GM12878 (cell line): ENCODE data around the gene SNX11. TPM values are rescaled to one million over a fixed set of nuclear protein-coding genes. Genes with fewer than 3 reads are reported as not detected.

ENCODE experiments used
- ATAC-seq: fragments of 200-7000 bp; cut with Tn5 transposase; 3 replicates; pipeline ENCODE4 v1.9.1; 2020; ENCODE audit warnings: mild to moderate bottlenecking, moderate library complexity
- BruUV-seq: library from RNA; stranded (reverse); fragments of 400-500 nt; replicated peaks from 2 replicates; lab custom pipeline; 2021; lab: Mats Ljungman, UMichigan
- CTCF ChIA-PET: fragments of 300-600 bp; sonication (Branson Sonifier 250); formaldehyde crosslinking; extraction: SDS; loops from one replicate; lab custom pipeline; 2021; ENCODE audit warnings: inconsistent platforms; lab: Yijun Ruan, JAX
- POLR2A ChIA-PET: fragments of 350-600 bp; formaldehyde crosslinking; extraction: SDS; loops from one replicate; lab custom pipeline; 2021; ENCODE audit warnings: inconsistent platforms; lab: Charles Lee
- RAD21 ChIA-PET: fragments of 300-600 bp; sonication (Branson Sonifier 250); formaldehyde crosslinking; loops from one replicate; lab custom pipeline; 2023; ENCODE audit warnings: antibody characterized with exemption; ENCODE audit not compliant: unreplicated experiment; lab: Charles Lee
- SMC1A ChIA-PET: fragments of 300-600 bp; sonication (Branson Sonifier 250); formaldehyde crosslinking; loops from one replicate; lab custom pipeline; 2023; ENCODE audit not compliant: unreplicated experiment, uncharacterized antibody; lab: Charles Lee
- DNase-seq: peaks from one replicate; pipeline ENCODE4 v3.0.0-alpha.2; 2011; ENCODE audit warnings: low read depth, low spot score
- FAIRE-seq: peaks from 3 replicates; lab custom pipeline; 2011; peaks lifted over from hg19 to GRCh38; lab: Jason Lieb, UNC
- H2AFZ ChIP-seq: 2 replicates; pipeline ENCODE4 v1.6.0; 2011; ENCODE audit warnings: low read depth, low read length, control low read depth; ENCODE audit not compliant: control insufficient read depth
- H3K27ac ChIP-seq: 2 replicates; pipeline ENCODE4 v1.5.1; 2011; ENCODE audit warnings: control low read depth; ENCODE audit not compliant: control insufficient read depth, insufficient read depth
- H3K27me3 ChIP-seq, 2 experiments: replicated peaks in 1 of 2; 2 replicates each; pipeline versions ENCODE4 v1.6.0 to v1.6.1; 2011; ENCODE audit warnings: low read length in 1 of 2; ENCODE audit not compliant: control insufficient read depth in 2 of 2, insufficient read depth in 2 of 2
- H3K36me3 ChIP-seq, 2 experiments: 2 replicates each; pipeline ENCODE4 v1.5.1; 2011; ENCODE audit warnings: low read length in 1 of 2; ENCODE audit not compliant: control insufficient read depth in 2 of 2, insufficient read depth in 2 of 2
- H3K4me1 ChIP-seq: 2 replicates; pipeline ENCODE4 v1.6.1; 2011; ENCODE audit warnings: mild to moderate bottlenecking, low read length, moderate library complexity, mixed read lengths; ENCODE audit not compliant: control insufficient read depth, insufficient read depth
- H3K4me2 ChIP-seq: 2 replicates; pipeline ENCODE4 v1.6.0; 2011; ENCODE audit warnings: control low read depth; ENCODE audit not compliant: control insufficient read depth, insufficient read depth
- H3K4me3 ChIP-seq: fragments of 200-600 bp; sonication (generic); 2 replicates; pipeline ENCODE4 v1.5.1; 2016
- H3K79me2 ChIP-seq: 2 replicates; pipeline ENCODE4 v1.6.0; 2011; ENCODE audit warnings: low read length; ENCODE audit not compliant: control insufficient read depth, insufficient read depth
- H3K9ac ChIP-seq: 2 replicates; pipeline ENCODE4 v1.8.0; 2011; ENCODE audit warnings: low read length, control low read depth, mixed read lengths; ENCODE audit not compliant: control insufficient read depth, insufficient read depth
- H3K9me3 ChIP-seq: replicated peaks from 3 replicates; pipeline ENCODE4 v1.5.1; 2011; ENCODE audit warnings: mild to moderate bottlenecking, low read length; ENCODE audit not compliant: control insufficient read depth, insufficient read depth
- H4K20me1 ChIP-seq: 2 replicates; pipeline ENCODE4 v1.6.0; 2011; ENCODE audit not compliant: control insufficient read depth, insufficient read depth
- ASH2L ChIP-seq: fragments of 300-600, 200-600 bp; sonication (generic); IDR thresholded peaks from 2 replicates; pipeline ENCODE4 v1.6.1; 2017; ENCODE audit warnings: low read depth, mild to moderate bottlenecking, borderline replicate concordance
- EZH2 ChIP-seq: IDR thresholded peaks from 2 replicates; pipeline ENCODE4 v1.6.1; 2012; ENCODE audit warnings: low read depth, mild to moderate bottlenecking, control low read depth, inconsistent platforms, low read length, borderline replicate concordance; ENCODE audit not compliant: control insufficient read depth
- FOXM1 ChIP-seq: IDR thresholded peaks from 2 replicates; pipeline ENCODE4 v1.6.1; 2012; ENCODE audit warnings: low read depth, mild to moderate bottlenecking, inconsistent platforms, low read length, moderate library complexity
- GABPA ChIP-seq: IDR thresholded peaks from 2 replicates; pipeline ENCODE4 v1.6.1; 2014; ENCODE audit warnings: antibody characterized with exemption, low read depth, mild to moderate bottlenecking, inconsistent platforms
- NBN ChIP-seq: fragments of 450-650 bp; IDR thresholded peaks from 2 replicates; pipeline ENCODE4 v1.6.1; 2016
- POLR2AphosphoS2 ChIP-seq: IDR thresholded peaks from 2 replicates; pipeline ENCODE4 v1.6.1; 2011; ENCODE audit warnings: low read depth, mild to moderate bottlenecking, low read length, improper control_type of control experiment, moderate library complexity
- RB1 ChIP-seq: fragments of 450-650 bp; formaldehyde crosslinking; IDR thresholded peaks from 2 replicates; pipeline ENCODE4 v1.6.1; 2017; ENCODE audit warnings: mild to moderate bottlenecking, borderline replicate concordance
- SMAD1 ChIP-seq: fragments of 450-650 bp; IDR thresholded peaks from 2 replicates; pipeline ENCODE4 v1.6.1; 2018; ENCODE audit warnings: mild to moderate bottlenecking, low read depth; ENCODE audit not compliant: partially characterized antibody
- WRNIP1 ChIP-seq: IDR thresholded peaks from 2 replicates; pipeline ENCODE4 v1.6.1; 2011; ENCODE audit warnings: low read depth, low read length, improper control_type of control experiment, borderline replicate concordance
- ZNF217 ChIP-seq: fragments of 450-650 bp; IDR thresholded peaks from 2 replicates; pipeline ENCODE4 v1.6.1; 2017; ENCODE audit warnings: antibody characterized with exemption, mild to moderate bottlenecking
- ZNF274 ChIP-seq: IDR thresholded peaks from one replicate; pipeline ENCODE4 v1.8.0; 2011; ENCODE audit not compliant: insufficient read length, insufficient read depth
- ZNF622 ChIP-seq: fragments of 450-650 bp; IDR thresholded peaks from 2 replicates; pipeline ENCODE4 v1.6.1; 2017; ENCODE audit warnings: mild to moderate bottlenecking, inconsistent platforms
- ZSCAN29 ChIP-seq: fragments of 450-650 bp; IDR thresholded peaks from 2 replicates; pipeline ENCODE4 v1.6.1; 2017; ENCODE audit warnings: mild to moderate bottlenecking, moderate library complexity
- WGBS: methylation state at CpG from one replicate; pipeline ENCODE4 v1.1.6; 2016; ENCODE audit warnings: low lambda C conversion rate; ENCODE audit not compliant: insufficient replicate concordance, insufficient coverage; ENCODE audit errors: missing lambda C conversion rate; 5-methylcytosine and 5-hydroxymethylcytosine counted together
- in situ Hi-C: fragments of 300-500 bp; cut with MboI; formaldehyde crosslinking; loops from 9 replicates; pipeline ENCODE4 v1.14.3; 2018; ENCODE audit warnings: mixed read lengths
- intact Hi-C: fragments of 100-400 bp; cut with micrococcal nuclease; formaldehyde crosslinking; loops from one replicate; pipeline ENCODE4 v1.14.2; 2022; ENCODE audit not compliant: unreplicated experiment
- polyA plus RNA-seq, 11 experiments: library from polyadenylated mRNA; depleted of rRNA in 4 of 11; unstranded in 6 of 11; stranded (reverse) in 5 of 11; fragments of >200 nt; fragmentation: Nextera tagmentation in 4 of 11; fragmentation: Illumina TruSeq in 1 of 11; extraction: Ambion mirVana in 4 of 11; extraction: Trizol in 1 of 11; gene quantifications; 1 replicate in 1 of 11; 2 replicates in 10 of 11; pipeline versions ENCODE4 v1.2.1 to v1.2.3, GENCODE V29; 2011 to 2016; ENCODE audit warnings: inconsistent platforms in 2 of 11, missing spikeins in 2 of 11, low read depth in 1 of 11
- total RNA-seq, 4 experiments: library from RNA; depleted of rRNA in 3 of 4; stranded (reverse); fragments of >200 nt in 3 of 4; fragmentation: Illumina TruSeq in 1 of 4; extraction: Trizol in 1 of 4; gene quantifications; 2 replicates each; pipeline versions ENCODE4 v1.2.1 to v1.2.3, GENCODE V29; 2013 to 2021
- TF ChIP-seq, protein P1 (sequence below): fragments of 450-650 bp; formaldehyde crosslinking; IDR thresholded peaks from 2 replicates; pipeline ENCODE4 v1.4.0; 2020; ENCODE audit warnings: mild to moderate bottlenecking, moderate library complexity
- TF ChIP-seq, protein P2 (sequence below): IDR thresholded peaks from 2 replicates; pipeline ENCODE4 v1.6.1; 2011; ENCODE audit warnings: borderline replicate concordance, low read depth, mild to moderate bottlenecking, moderate library complexity, mixed read lengths, low read length; ENCODE audit not compliant: insufficient read depth; ENCODE audit errors: extremely low read length

Gene SNX11
- total and polyA plus RNA-seq, 10 of the 15 experiments (the other 5 are each of a cell fraction or from before 2014, with no cell fraction given): 34.2 to 127 (median 61.8) TPM

DNA sequence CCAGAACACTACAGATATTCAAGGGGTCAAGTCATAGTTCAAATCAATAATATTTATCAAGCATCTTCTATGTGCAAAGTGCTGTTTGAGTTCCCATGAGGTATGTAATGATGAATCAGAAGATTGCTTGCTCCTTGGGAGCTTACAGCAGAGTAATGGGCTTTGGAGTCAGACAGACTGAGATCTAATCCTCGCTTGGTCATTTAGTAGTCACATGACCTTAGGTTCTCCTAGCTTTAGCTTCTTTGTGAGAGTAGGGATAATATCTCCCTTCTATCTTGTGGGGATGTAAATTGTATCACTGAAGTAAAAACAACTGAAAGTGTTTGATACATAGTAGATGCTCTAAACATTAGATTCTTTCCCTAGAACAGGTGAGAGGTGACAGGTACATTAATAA is 30.1 kb downstream of the SNX11 start:
- POLR2A ChIA-PET: interaction anchor here (0.5 kb wide), 1 partner anchor 47 kb away, joined by 3 read pairs; no protein-coding TSS in a partner anchor
- WGBS: 100% methylated on average over 1 of the region's 1 CpG

DNA sequence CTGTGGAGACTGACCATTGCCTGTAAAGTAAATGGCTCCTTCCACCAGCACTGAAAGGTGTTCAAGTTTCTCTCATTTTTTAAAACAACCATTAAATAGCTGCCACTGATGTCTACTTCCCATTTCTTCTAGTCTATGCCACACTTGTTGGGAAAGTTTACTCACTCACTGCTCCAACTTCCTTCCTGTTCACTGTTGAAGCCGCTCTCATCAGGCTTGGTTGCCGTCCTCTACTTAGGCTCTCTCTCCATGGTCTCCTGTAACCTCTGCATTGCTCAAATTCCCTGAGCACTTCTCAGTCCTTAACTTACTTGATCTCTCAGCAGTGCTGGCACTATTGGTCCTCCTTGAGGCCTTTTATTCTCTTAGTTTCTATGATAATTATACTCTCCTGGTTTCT is 32.4 kb downstream of the SNX11 start:
- ATAC-seq: no peak
- RAD21 ChIA-PET: no interaction called here
- Histone ChIP-seq H3K9ac (no peak overlapping the region), H3K27me3 (no peaks in the 10 kb centered on the region), H3K4me2 (no peak overlapping the region), H2AFZ (no peak overlapping the region), H3K4me3 (no peak overlapping the region), H3K4me1 (peaks cover 17% of the 10 kb centered on the region), H3K9me3 (no peaks in the 10 kb centered on the region), H3K27ac (no peak overlapping the region), H3K79me2 (no peaks in the 10 kb centered on the region), H4K20me1 (no peaks in the 10 kb centered on the region), H3K36me3 (no peaks in the 10 kb centered on the region; a peak in 3 of 4 replicates)
- CTCF ChIA-PET: interaction anchor here (0.9 to 6.0 kb wide), 5 partner anchors 10 to 60 kb away, joined by 3 to 32 read pairs (median 8); no protein-coding TSS in a partner anchor
- 26% methylated on average over 2 of the region's 2 CpGs for WGBS
- BruUV-seq: no TSS peak
- POLR2A ChIA-PET: no interaction called here
- FAIRE-seq: no peak
- DNase-seq: no peak
- in situ Hi-C loops (loop anchor here (5.0 kb wide), 1 partner anchor 113 kb away; no protein-coding TSS in a partner anchor), intact Hi-C loops (no loop called here)
- SMC1A ChIA-PET: interaction anchor here (1.5 kb wide), 1 partner anchor 59 kb away, joined by 3 read pairs; no protein-coding TSS in a partner anchor
- TF ChIP-seq SMAD1 (no peak), FOXM1 (no peak), GABPA (no peak), EZH2 (no peak), ZNF217 (no peak), ZSCAN29 (no peak), ZNF274 (no peak), RB1 (no peak), ZNF622 (no peak)
- TF ChIP-seq, protein P1, sequence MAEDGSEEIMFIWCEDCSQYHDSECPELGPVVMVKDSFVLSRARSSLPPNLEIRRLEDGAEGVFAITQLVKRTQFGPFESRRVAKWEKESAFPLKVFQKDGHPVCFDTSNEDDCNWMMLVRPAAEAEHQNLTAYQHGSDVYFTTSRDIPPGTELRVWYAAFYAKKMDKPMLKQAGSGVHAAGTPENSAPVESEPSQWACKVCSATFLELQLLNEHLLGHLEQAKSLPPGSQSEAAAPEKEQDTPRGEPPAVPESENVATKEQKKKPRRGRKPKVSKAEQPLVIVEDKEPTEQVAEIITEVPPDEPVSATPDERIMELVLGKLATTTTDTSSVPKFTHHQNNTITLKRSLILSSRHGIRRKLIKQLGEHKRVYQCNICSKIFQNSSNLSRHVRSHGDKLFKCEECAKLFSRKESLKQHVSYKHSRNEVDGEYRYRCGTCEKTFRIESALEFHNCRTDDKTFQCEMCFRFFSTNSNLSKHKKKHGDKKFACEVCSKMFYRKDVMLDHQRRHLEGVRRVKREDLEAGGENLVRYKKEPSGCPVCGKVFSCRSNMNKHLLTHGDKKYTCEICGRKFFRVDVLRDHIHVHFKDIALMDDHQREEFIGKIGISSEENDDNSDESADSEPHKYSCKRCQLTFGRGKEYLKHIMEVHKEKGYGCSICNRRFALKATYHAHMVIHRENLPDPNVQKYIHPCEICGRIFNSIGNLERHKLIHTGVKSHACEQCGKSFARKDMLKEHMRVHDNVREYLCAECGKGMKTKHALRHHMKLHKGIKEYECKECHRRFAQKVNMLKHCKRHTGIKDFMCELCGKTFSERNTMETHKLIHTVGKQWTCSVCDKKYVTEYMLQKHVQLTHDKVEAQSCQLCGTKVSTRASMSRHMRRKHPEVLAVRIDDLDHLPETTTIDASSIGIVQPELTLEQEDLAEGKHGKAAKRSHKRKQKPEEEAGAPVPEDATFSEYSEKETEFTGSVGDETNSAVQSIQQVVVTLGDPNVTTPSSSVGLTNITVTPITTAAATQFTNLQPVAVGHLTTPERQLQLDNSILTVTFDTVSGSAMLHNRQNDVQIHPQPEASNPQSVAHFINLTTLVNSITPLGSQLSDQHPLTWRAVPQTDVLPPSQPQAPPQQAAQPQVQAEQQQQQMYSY (CRISPR knock-in tag): no peak

More for the DNA sequence above, 30.1 kb downstream of the SNX11 start:
- ATAC-seq (no peak), FAIRE-seq (no peak), DNase-seq (no peak)
- in situ Hi-C loops: loop anchor here (5.0 kb wide), 1 partner anchor 110 kb away; no protein-coding TSS in a partner anchor
- ChIA-PET CTCF (interaction anchor here (0.6 to 1.3 kb wide), 3 partner anchors 37 to 355 kb away, joined by 3 to 8 read pairs (median 3); no protein-coding TSS in a partner anchor), SMC1A (interaction anchor here (0.9 to 2.3 kb wide), 2 partner anchors 10 to 26 kb away, joined by 3 to 7 read pairs; no protein-coding TSS in a partner anchor), RAD21 (interaction anchor here (0.7 kb wide), 1 partner anchor 455 kb away, joined by 3 read pairs; no protein-coding TSS in a partner anchor)
- H3K4me2 ChIP-seq: no peak overlapping the region
- H3K9me3 ChIP-seq: no peaks in the 10 kb centered on the region
- intact Hi-C loops: no loop called here
- no peak overlapping the region for H3K4me3 ChIP-seq
- no peak overlapping the region for H3K9ac ChIP-seq
- no peaks in the 10 kb centered on the region for H3K79me2 ChIP-seq
- H2AFZ ChIP-seq: no peak overlapping the region
- 0 out of 2 replicates have a peak, but pooled peaks cover 1% of the 10 kb centered on the region for H3K4me1 ChIP-seq
- no peaks in the 10 kb centered on the region for H4K20me1 ChIP-seq
- TF ChIP-seq NBN: no peak
- TF ChIP-seq WRNIP1: no peak
- no peak for TF ChIP-seq ASH2L
- no peak for TF ChIP-seq POLR2AphosphoS2
- TF ChIP-seq, protein P2, sequence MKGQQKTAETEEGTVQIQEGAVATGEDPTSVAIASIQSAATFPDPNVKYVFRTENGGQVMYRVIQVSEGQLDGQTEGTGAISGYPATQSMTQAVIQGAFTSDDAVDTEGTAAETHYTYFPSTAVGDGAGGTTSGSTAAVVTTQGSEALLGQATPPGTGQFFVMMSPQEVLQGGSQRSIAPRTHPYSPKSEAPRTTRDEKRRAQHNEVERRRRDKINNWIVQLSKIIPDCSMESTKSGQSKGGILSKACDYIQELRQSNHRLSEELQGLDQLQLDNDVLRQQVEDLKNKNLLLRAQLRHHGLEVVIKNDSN: no peak
- H3K27ac ChIP-seq: no peak overlapping the region
- no TSS peak for BruUV-seq
- H3K36me3 ChIP-seq: no peaks in the 10 kb centered on the region; a peak in 2 of 4 replicates
- H3K27me3 ChIP-seq: no peaks in the 10 kb centered on the region
